ENCODE measurements around the gene KIAA1549. TPM values are rescaled to one million over a fixed set of nuclear protein-coding genes. Genes with fewer than 3 reads are reported as not detected.

KIAA1549 gene
- total and polyA plus RNA-seq, 2 of the 4 experiments (the other 2 are of a cell fraction): 1.3 to 3.3 TPM

DNA sequence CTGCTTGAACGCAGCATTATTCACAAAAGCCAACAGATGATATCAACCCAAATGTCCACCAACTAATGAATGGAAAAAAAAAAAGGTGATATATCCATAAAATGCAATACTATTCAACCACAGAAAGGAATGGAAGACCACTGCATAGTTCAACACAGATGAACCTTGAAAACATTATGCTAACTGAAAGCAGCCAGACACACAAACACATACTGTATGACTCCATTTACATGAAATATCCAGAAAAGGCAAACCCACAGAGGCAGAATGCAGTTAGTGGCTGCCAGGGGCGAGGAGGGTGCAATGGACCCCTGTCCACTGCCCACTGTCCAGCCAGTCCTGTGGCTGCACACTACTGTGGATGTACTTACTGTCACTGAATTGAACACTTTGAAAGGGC is 36.6 kb downstream of the KIAA1549 start:
- CTCF ChIA-PET: no interaction called here
- in situ Hi-C loops (cut with MboI; ENCODE audit: low sequenced_read_pairs) (no loop called here), dilution Hi-C loops (cut with HindIII; ENCODE audit: low sequenced_read_pairs, unreplicated experiment) (no loop called here), intact Hi-C loops (cut with micrococcal nuclease) (no loop called here)
- Histone ChIP-seq H3K56ac (ENCODE audit: extremely low read depth, insufficient read depth, low read length) (no peak overlapping the region), H3K27me3 (ENCODE audit: control insufficient read depth, insufficient read depth, low read length) (no peaks in the 10 kb centered on the region), H3K9ac (ENCODE audit: low read depth, low read length) (no peak overlapping the region), H3K36me3 (ENCODE audit: control insufficient read depth, insufficient read depth, low read length) (no peaks in the 10 kb centered on the region), H4K91ac (ENCODE audit: insufficient read depth, low read depth, low read length) (no peak overlapping the region), H3K4me1 (ENCODE audit: control insufficient read depth, insufficient read depth, low read length) (no peaks in the 10 kb centered on the region), H2AK9ac (replicated peaks; ENCODE audit: low read depth, low read length, poor library complexity) (no peak overlapping the region), H4K20me1 (ENCODE audit: insufficient read depth, low read length) (no peaks in the 10 kb centered on the region), H2BK5ac (ENCODE audit: low read depth, low read length, poor library complexity, severe bottlenecking) (no peak overlapping the region), H4K5ac (ENCODE audit: low read depth, low read length) (no peak overlapping the region), H3K23ac (ENCODE audit: low read depth, low read length) (no peak overlapping the region), H3K79me1 (ENCODE audit: low read depth in 1 of 2, low read length in 2 of 2) (peaks cover 0 to 4% of the 10 kb centered on the region in 2 experiments; a peak in 2 of 4 replicates), H3K9me1 (ENCODE audit: insufficient read depth, low read length) (no peaks in the 10 kb centered on the region), H2BK15ac (ENCODE audit: low read depth, low read length) (no peak overlapping the region), H2BK120ac (ENCODE audit: low read depth, low read length) (no peak overlapping the region), H3K14ac (replicated peaks; ENCODE audit: low read depth, low read length) (no peak overlapping the region), H3K18ac (ENCODE audit: low read depth, low read length) (no peak overlapping the region), H3K27ac (ENCODE audit: insufficient read depth, low read length) (no peak overlapping the region), H3K9me3 (ENCODE audit: control insufficient read depth, insufficient read depth, low read length) (no peaks in the 10 kb centered on the region), H3K4me3 (ENCODE audit: insufficient read depth, low read depth, low read length) (no peak overlapping the region), H3K4ac (ENCODE audit: low read depth, low read length) (no peak overlapping the region), H4K8ac (ENCODE audit: low read depth in 2 of 2, low read length in 2 of 2) (no peak overlapping the region), H2AFZ (replicated peaks; ENCODE audit: low read length, poor library complexity) (no peak overlapping the region), H3K4me2 (ENCODE audit: low read depth, low read length) (no peak overlapping the region), H2AK5ac (ENCODE audit: low read depth, low read length) (no peak overlapping the region), H2BK20ac (ENCODE audit: low read depth, low read length) (no peak overlapping the region)
- no peak for TF ChIP-seq BHLHE40 (IDR thresholded peaks at IDR 0.05; ENCODE audit: low read depth, low read length)
- TF ChIP-seq, protein P1, sequence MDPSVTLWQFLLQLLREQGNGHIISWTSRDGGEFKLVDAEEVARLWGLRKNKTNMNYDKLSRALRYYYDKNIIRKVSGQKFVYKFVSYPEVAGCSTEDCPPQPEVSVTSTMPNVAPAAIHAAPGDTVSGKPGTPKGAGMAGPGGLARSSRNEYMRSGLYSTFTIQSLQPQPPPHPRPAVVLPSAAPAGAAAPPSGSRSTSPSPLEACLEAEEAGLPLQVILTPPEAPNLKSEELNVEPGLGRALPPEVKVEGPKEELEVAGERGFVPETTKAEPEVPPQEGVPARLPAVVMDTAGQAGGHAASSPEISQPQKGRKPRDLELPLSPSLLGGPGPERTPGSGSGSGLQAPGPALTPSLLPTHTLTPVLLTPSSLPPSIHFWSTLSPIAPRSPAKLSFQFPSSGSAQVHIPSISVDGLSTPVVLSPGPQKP (IDR thresholded peaks at IDR 0.05; ENCODE audit: borderline replicate concordance, low read depth, low read length): no peak
- TF ChIP-seq, protein P2, sequence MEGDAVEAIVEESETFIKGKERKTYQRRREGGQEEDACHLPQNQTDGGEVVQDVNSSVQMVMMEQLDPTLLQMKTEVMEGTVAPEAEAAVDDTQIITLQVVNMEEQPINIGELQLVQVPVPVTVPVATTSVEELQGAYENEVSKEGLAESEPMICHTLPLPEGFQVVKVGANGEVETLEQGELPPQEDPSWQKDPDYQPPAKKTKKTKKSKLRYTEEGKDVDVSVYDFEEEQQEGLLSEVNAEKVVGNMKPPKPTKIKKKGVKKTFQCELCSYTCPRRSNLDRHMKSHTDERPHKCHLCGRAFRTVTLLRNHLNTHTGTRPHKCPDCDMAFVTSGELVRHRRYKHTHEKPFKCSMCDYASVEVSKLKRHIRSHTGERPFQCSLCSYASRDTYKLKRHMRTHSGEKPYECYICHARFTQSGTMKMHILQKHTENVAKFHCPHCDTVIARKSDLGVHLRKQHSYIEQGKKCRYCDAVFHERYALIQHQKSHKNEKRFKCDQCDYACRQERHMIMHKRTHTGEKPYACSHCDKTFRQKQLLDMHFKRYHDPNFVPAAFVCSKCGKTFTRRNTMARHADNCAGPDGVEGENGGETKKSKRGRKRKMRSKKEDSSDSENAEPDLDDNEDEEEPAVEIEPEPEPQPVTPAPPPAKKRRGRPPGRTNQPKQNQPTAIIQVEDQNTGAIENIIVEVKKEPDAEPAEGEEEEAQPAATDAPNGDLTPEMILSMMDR (conservative IDR thresholded peaks at IDR 0.05; ENCODE audit: low read depth, low read length): no peak
- TF ChIP-seq, protein P3, sequence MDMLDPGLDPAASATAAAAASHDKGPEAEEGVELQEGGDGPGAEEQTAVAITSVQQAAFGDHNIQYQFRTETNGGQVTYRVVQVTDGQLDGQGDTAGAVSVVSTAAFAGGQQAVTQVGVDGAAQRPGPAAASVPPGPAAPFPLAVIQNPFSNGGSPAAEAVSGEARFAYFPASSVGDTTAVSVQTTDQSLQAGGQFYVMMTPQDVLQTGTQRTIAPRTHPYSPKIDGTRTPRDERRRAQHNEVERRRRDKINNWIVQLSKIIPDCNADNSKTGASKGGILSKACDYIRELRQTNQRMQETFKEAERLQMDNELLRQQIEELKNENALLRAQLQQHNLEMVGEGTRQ (IDR thresholded peaks at IDR 0.05; ENCODE audit: low read depth, low read length): no peak
- no peak for TF ChIP-seq SMC3 (IDR thresholded peaks at IDR 0.05; ENCODE audit: low read depth, low read length)
- TF ChIP-seq CEBPB (IDR thresholded peaks at IDR 0.05; ENCODE audit: low read depth, low read length): no peak
- TF ChIP-seq MAFK (IDR thresholded peaks at IDR 0.05; ENCODE audit: low read depth, low read length): no peak
- no peak for TF ChIP-seq POLR2A (IDR thresholded peaks at IDR 0.05; ENCODE audit: low read depth, low read length)
- TF ChIP-seq RAD21 (IDR thresholded peaks at IDR 0.05; ENCODE audit: low read length): no peak
- no peak for TF ChIP-seq MAZ (IDR thresholded peaks at IDR 0.05; ENCODE audit: borderline replicate concordance, low read depth, low read length)
- no peak for TF ChIP-seq RFX5 (IDR thresholded peaks at IDR 0.05; ENCODE audit: low read depth, low read length)
- TF ChIP-seq FOS (IDR thresholded peaks at IDR 0.05; ENCODE audit: low read depth, low read length): no peak
- no TSS peak for BruUV-seq (replicated peaks)
- ATAC-seq (ENCODE audit: low read depth) (no peak), DNase-seq (no peak)
- POLR2A ChIA-PET (ENCODE audit: unreplicated experiment): no interaction called here
- 80% methylated on average over 1 of the region's 2 CpGs; no CpG with 5 or more reads in 1 of the 2 experiments for WGBS, 2 experiments (ENCODE audit: extremely low coverage in 2 of 2, insufficient read length in 1 of 2)
